ENCODE data around the gene PPP1CA.

The PPP1CA gene

GRCh38 chr11:67392183-67392715, 9.4 kb downstream of the PPP1CA start:
- H3K4me3 ChIP-seq (ENCODE audit: low read depth, low read length), result peak overlapping the region; percentile 84
- DNase-seq, result no peak
- no peaks in the 10 kb centered on the region for H3K27me3 ChIP-seq (replicated peaks)
- no peak overlapping the region for H3K27ac ChIP-seq
- no peak for TF ChIP-seq CTCF (IDR thresholded peaks at IDR 0.05; ENCODE audit: low read depth, low read length, missing control alignments)
- in situ Hi-C loops (cut with HindIII; ENCODE audit: low pct_ligation_motif_present, low sequenced_read_pairs), result no loop called here
- H3K36me3 ChIP-seq (replicated peaks), result peaks cover 2% of the 10 kb centered on the region

GRCh38 chr11:67391304-67392182, 10.1 kb downstream of the PPP1CA start, which contains the start of gene RAD9A:
Gene RAD9A, plus strand, starts transcription at chr11:67391986. Its CDS starts 59 bp downstream, at chr11:67392045.
- Histone ChIP-seq H3K36me3 (replicated peaks) (no peaks in the 10 kb centered on the region), H3K4me3 (ENCODE audit: low read depth, low read length) (peak within 1 kb of the TSS; percentile 84), H3K27me3 (replicated peaks) (no peaks in the 10 kb centered on the region), H3K27ac (peak within 1 kb of the TSS; percentile 51)
- in situ Hi-C loops (cut with HindIII; ENCODE audit: low pct_ligation_motif_present, low sequenced_read_pairs), result no loop called here
- DNase-seq, result peak; percentile 83
- no peak for TF ChIP-seq CTCF (IDR thresholded peaks at IDR 0.05; ENCODE audit: low read depth, low read length, missing control alignments)

- Histone ChIP-seq H3K27ac (peak overlapping the region; percentile 51), H3K4me3 (ENCODE audit: low read depth, low read length) (peak overlapping the region; percentile 84), H3K36me3 (replicated peaks) (no peaks in the 10 kb centered on the region), H3K27me3 (replicated peaks) (no peaks in the 10 kb centered on the region)
- TF ChIP-seq CTCF (IDR thresholded peaks at IDR 0.05; ENCODE audit: low read depth, low read length, missing control alignments), result no peak
- in situ Hi-C loops (cut with HindIII; ENCODE audit: low pct_ligation_motif_present, low sequenced_read_pairs), result no loop called here
- DNase-seq, result no peak
Measured at GRCh38 chr11:67390947-67391303, 10.7 kb downstream of the PPP1CA start.

- peak; percentile 82 for TF ChIP-seq CTCF (IDR thresholded peaks at IDR 0.05; ENCODE audit: low read depth, low read length, missing control alignments)
- Histone ChIP-seq H3K36me3 (replicated peaks) (no peaks in the 10 kb centered on the region), H3K27ac (no peak overlapping the region), H3K4me3 (ENCODE audit: low read depth, low read length) (no peak overlapping the region), H3K27me3 (replicated peaks) (no peaks in the 10 kb centered on the region)
- no peak for DNase-seq
- in situ Hi-C loops (cut with HindIII; ENCODE audit: low pct_ligation_motif_present, low sequenced_read_pairs), result no loop called here
Measured at GRCh38 chr11:67389477-67389876, 12.2 kb downstream of the PPP1CA start.

GRCh38 chr11:67387518-67387917, 14.1 kb downstream of the PPP1CA start:
- DNase-seq, result no peak
- H3K36me3 ChIP-seq (replicated peaks), result no peaks in the 10 kb centered on the region
- no peaks in the 10 kb centered on the region for H3K27me3 ChIP-seq (replicated peaks)
- in situ Hi-C loops (cut with HindIII; ENCODE audit: low pct_ligation_motif_present, low sequenced_read_pairs), result no loop called here
- H3K27ac ChIP-seq, result no peak overlapping the region
- H3K4me3 ChIP-seq (ENCODE audit: low read depth, low read length), result no peak overlapping the region
- TF ChIP-seq CTCF (IDR thresholded peaks at IDR 0.05; ENCODE audit: low read depth, low read length, missing control alignments), result no peak
